Skeletal muscle tissue (tissue), 4 donors: ENCODE results near the gene CLDN2. TPM values are rescaled to one million over a fixed set of nuclear protein-coding genes. Genes with fewer than 3 reads are reported as not detected.

Experiments used
- H3K27ac ChIP-seq: one replicate; pipeline ENCODE4 v1.7.0; 2013; ENCODE audit warnings: mild to moderate bottlenecking, low read depth, low read length, inconsistent platforms
- H3K27me3 ChIP-seq, 3 donors: one replicate each; pipeline ENCODE4 v1.7.0; 2013; ENCODE audit warnings: low read length in 3 of 3; ENCODE audit not compliant: control insufficient read depth in 3 of 3, insufficient read depth in 3 of 3
- H3K36me3 ChIP-seq, 3 donors: one replicate each; pipeline ENCODE4 v1.7.0; 2013; ENCODE audit warnings: low read length in 3 of 3; ENCODE audit not compliant: control insufficient read depth in 3 of 3, insufficient read depth in 3 of 3
- H3K4me1 ChIP-seq, 3 donors: one replicate each; pipeline ENCODE4 v1.7.0; 2013; ENCODE audit warnings: low read length in 3 of 3, mild to moderate bottlenecking in 3 of 3; ENCODE audit not compliant: control insufficient read depth in 3 of 3, insufficient read depth in 3 of 3
- H3K4me3 ChIP-seq, 3 donors: one replicate each; pipeline ENCODE4 v1.7.0; 2013; ENCODE audit warnings: low read length in 3 of 3
- H3K9ac ChIP-seq, 3 donors: one replicate each; pipeline ENCODE4 v1.7.0; 2013; ENCODE audit warnings: low read length in 3 of 3, mild to moderate bottlenecking in 3 of 3, moderate library complexity in 2 of 3, low read depth in 1 of 3
- H3K9me3 ChIP-seq, 3 donors: one replicate each; pipeline ENCODE4 v1.7.0; 2013; ENCODE audit warnings: low read length in 3 of 3; ENCODE audit not compliant: control insufficient read depth in 3 of 3
- total RNA-seq: library from RNA; depleted of rRNA; stranded (reverse); fragments of >200 nt; gene quantifications from one replicate; pipeline ENCODE4 v1.2.3, GENCODE V29; 2014
- donor health status: Osteomylitis.

CLDN2 gene
- total RNA-seq, 1 donor from 2014 or later: under 0.01 TPM

DNA sequence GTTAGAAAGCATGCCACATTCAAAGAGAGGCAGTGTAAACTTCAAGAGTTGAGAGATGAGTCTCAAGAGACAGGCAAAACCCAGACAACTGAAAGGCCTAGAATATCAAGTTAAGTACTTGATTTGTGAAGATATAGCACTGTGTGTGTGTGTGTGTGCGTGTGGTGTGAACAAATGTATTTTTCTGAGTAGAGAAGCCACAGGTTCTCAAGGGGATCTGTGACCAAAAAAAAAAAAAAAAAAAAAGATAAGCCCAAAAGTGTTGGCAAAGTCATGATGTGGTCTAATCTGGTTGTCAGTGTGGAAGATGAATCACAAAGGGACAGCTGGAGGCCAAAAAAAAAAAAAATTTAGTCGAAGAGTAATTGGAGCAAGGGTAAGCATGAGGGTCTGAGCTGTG is 20.9 kb upstream of the CLDN2 start:
- Histone ChIP-seq H3K9me3 (no peaks in the 10 kb centered on the region), H3K4me3 (no peak overlapping the region), H3K36me3 (no peaks in the 10 kb centered on the region), H3K27ac (no peak overlapping the region), H3K4me1 (peaks cover 7 to 31% (median 12%) of the 10 kb centered on the region in 3 donors), H3K27me3 (peaks cover 0 to 10% (median 0%) of the 10 kb centered on the region in 3 donors), H3K9ac (no peak overlapping the region)

DNA sequence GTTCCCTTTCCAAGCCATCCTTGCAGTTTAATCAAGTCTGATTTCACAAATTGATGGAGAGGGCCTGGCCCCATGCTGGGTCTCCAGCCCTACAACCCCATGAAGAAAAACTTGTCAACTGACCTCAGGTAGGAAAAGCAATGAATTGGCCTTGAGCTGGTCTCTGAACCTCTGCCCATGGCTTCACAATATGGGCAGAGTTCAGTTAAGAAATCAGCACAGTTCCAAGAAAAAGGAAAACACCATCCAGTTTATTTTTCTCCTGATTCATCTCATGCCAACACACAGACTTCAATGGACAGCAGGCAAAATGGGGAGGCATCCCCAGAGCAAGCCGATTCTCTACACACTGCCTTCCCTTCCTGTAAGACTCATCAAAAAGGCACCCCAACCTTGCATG is 20.4 kb upstream of the CLDN2 start:
- H3K4me1 ChIP-seq: peaks cover 4 to 27% (median 10%) of the 10 kb centered on the region in 3 donors
- no peaks in the 10 kb centered on the region for H3K9me3 ChIP-seq
- H3K9ac ChIP-seq: no peak overlapping the region
- H3K4me3 ChIP-seq: no peak overlapping the region
- no peaks in the 10 kb centered on the region for H3K36me3 ChIP-seq
- no peak overlapping the region for H3K27ac ChIP-seq
- peaks cover 0 to 10% (median 0%) of the 10 kb centered on the region in 3 donors for H3K27me3 ChIP-seq

DNA sequence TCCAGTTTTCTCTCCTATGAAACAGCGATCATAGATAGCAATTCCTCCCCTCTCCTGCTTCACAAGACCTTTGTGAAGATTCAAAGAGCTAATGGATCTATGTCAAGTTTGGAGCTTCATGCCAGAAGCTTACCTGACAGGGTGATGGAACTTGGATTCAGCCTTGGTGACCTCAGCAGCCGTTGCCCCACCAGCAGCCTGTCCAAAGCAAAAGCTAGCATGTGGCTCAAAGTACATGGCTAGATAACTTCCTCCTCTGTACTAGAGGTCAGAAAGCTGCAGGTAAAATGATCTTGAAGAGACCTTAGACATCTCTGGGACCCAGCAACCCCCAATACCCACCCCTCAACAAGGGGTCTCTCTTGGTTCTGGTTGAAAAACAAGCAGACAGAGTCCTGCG is 18.9 kb upstream of the CLDN2 start:
- H3K9me3 ChIP-seq: no peaks in the 10 kb centered on the region
- peaks cover 0 to 4% (median 0%) of the 10 kb centered on the region in 3 donors for H3K27me3 ChIP-seq
- no peak overlapping the region for H3K4me3 ChIP-seq
- H3K4me1 ChIP-seq: peaks cover 6 to 36% (median 17%) of the 10 kb centered on the region in 3 donors
- no peaks in the 10 kb centered on the region for H3K36me3 ChIP-seq
- no peak overlapping the region for H3K27ac ChIP-seq
- no peak overlapping the region for H3K9ac ChIP-seq

DNA sequence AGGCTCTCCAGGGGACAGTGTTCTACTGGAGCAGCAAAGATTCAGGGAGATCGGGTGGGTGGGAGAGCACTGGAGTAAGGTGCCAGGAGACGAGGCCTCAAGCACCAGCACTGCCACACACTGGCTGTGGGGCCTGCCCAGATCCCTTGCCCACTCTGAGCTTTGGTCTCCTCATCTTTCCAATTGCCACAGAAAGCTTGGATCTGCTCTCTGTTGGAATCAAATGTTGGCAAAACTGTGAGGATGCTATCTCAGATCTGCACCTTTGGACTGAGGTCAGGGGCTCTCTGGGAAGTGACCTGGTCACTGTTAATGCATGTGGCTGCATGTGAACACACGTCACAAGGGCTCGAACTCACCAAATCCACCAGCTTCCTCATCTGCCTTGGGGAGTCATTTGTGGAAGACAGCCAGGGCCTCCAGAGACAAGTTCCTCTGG is 18.4 kb upstream of the CLDN2 start:
- Histone ChIP-seq H3K27ac (no peak overlapping the region), H3K4me3 (no peak overlapping the region), H3K9ac (no peak overlapping the region), H3K27me3 (peaks cover 0 to 4% (median 0%) of the 10 kb centered on the region in 3 donors), H3K9me3 (no peaks in the 10 kb centered on the region), H3K36me3 (no peaks in the 10 kb centered on the region), H3K4me1 (peaks cover 6 to 39% (median 18%) of the 10 kb centered on the region in 3 donors)

DNA sequence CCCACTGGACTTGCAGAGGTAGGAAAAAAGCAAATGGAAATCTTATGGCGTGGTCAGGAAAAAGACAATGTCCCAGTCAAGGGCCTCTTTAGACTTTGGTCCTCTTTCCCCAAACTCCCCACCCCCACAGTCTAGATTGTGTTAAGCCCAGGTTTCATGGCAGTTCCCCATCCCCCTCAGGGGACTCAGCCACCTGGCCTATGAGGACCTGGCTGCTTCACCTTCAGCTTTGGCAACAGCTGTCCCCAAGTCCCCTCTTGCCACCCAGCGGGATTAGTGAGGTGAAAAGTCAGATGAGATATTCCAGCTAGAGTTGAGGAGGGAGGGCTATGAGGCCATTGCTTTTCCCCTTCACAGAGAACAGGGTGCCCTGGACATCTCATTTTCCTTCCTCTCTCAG is 17.5 kb upstream of the CLDN2 start:
- H3K36me3 ChIP-seq: no peaks in the 10 kb centered on the region
- peak overlapping the region in 1 of 3 donors; percentile 25 for H3K9ac ChIP-seq
- H3K4me1 ChIP-seq: peaks cover 6 to 39% (median 18%) of the 10 kb centered on the region in 3 donors
- H3K27ac ChIP-seq: peak overlapping the region; percentile 84
- H3K9me3 ChIP-seq: no peaks in the 10 kb centered on the region
- no peak overlapping the region for H3K4me3 ChIP-seq
- H3K27me3 ChIP-seq: no peaks in the 10 kb centered on the region

DNA sequence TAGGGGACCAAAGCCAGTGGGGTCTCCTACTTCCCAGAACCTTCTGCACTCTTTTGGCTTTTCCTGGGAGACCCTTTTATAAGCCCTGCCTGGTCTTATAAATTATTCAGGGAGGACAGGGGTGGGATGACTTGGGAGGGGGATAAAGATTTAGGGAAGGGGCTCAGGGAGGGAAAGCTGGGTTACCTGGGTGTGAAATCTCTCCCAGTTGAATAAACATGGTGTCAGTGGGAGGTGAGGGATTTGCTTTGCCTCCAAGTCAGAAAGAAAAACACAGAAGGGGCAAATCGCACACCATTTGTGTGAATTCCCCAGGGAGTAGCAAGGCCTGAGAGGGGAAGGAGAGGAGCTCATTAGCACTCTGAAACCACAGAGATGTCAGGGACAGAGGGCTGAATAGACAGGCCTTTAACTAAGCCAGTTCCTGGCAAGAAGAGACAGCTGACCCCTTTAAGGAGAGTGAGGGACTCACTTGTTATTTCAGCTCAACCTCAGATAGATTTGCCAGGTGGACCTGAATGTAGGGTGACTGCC is 16.8 kb upstream of the CLDN2 start, which contains the start of gene RIPPLY1:
Gene RIPPLY1, minus strand, starts transcription at position 51 of the 534 bp plus-strand sequence. CDS start 54 bp downstream, outside the sequence.
- Histone ChIP-seq H3K27ac (peak within 1 kb of the TSS; percentile 84), H3K9ac (peak within 1 kb of the TSS in 2 of 3 donors; percentile 39 to 45), H3K4me3 (no peak within 1 kb of the TSS), H3K36me3 (no peaks in the 10 kb centered on the region), H3K4me1 (peaks cover 6 to 39% (median 18%) of the 10 kb centered on the region in 3 donors), H3K27me3 (no peaks in the 10 kb centered on the region), H3K9me3 (no peaks in the 10 kb centered on the region)

DNA sequence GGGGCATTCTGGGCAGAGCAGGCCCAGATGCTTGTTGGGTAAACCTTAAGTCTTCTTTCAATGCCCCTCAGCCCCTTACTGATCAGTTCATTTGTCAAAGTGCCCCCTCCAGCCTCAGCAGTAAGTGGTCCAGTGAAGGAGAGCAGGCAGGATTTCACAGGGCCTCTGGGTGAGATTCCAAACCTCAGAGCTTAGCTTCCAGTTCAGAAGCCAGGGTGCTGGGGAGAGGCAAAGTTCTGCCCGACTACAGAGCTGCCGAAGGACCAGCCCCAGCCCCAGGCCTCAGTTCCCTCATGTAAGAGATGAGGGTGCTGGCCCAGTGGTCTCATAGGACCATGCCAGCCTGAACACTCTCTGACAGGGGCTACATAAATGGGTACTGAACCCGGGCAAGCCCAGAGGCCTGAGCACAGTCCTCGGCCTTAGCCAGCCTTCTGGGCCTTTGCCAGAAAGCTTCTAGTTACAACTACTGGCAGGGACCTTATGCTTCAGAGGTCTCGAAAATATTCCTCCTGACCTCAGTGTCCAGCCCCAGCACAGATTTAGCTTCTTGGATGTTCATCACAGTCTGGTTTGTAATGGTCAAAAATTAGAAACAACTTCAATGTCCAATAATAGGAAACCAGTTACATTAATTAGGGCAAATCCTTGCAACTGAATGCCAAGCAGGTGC is 16.2 kb upstream of the CLDN2 start:
- peaks cover 6 to 39% (median 18%) of the 10 kb centered on the region in 3 donors for H3K4me1 ChIP-seq
- H3K4me3 ChIP-seq: no peak overlapping the region
- H3K9me3 ChIP-seq: no peaks in the 10 kb centered on the region
- no peaks in the 10 kb centered on the region for H3K27me3 ChIP-seq
- H3K27ac ChIP-seq: peak overlapping the region; percentile 84
- no peaks in the 10 kb centered on the region for H3K36me3 ChIP-seq
- H3K9ac ChIP-seq: peak overlapping the region in 2 of 3 donors; percentile 39 to 45

DNA sequence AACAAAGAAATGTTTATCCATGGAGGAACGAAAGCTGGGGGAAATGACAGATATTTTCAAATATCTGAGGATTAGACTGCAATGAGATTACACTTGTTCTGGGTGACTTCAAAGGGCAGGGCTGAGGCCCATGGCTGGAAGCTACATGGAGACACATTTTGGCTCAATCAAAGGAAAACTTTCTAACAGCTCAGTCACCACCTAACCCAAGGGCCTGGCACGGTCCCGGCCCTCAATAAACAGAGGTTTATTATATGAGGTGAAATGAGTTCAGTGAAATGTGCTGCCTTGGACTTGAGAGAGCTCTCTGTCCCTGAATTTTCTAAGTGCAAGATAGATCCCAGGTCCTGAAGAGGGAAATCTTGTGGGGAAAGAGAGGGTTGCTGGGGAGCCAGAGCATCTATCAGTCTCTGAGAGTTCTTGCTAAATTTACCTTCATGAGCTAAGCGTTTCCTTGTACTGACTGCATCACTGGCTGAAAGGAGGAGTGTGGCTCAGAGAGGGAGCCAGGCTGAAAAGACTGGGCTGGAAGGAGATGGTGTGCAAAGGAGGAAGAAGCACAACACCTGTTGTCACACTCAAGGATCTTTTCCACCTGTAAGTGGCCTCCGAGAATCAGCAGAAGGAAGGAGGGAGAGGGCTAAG is 15.0 kb upstream of the CLDN2 start:
- peak overlapping the region; percentile 84 for H3K27ac ChIP-seq
- no peaks in the 10 kb centered on the region for H3K9me3 ChIP-seq
- no peak overlapping the region for H3K4me3 ChIP-seq
- no peaks in the 10 kb centered on the region for H3K36me3 ChIP-seq
- H3K4me1 ChIP-seq: peaks cover 6 to 39% (median 18%) of the 10 kb centered on the region in 3 donors
- H3K9ac ChIP-seq: no peak overlapping the region
- no peaks in the 10 kb centered on the region for H3K27me3 ChIP-seq

DNA sequence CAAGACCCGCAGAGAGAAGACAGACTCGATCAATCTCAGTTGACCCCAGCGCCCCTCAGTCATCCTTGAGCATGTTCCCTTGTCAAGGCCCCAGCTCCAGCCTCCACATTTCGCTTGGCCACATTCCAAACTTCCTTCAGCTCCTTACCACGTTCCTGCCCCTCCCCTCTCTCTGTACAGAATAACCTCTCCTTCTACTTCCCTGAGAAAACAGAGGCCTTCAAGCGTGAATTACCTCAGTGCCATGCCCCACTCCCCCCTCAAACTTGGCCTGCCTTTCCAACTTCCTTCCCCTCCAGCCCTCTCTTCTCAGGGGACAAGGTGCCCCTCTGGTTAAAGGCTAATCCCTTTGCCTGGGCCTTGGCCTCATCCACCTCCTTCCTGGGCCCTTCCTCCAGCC is 13.8 kb upstream of the CLDN2 start:
- no peaks in the 10 kb centered on the region for H3K36me3 ChIP-seq
- H3K4me3 ChIP-seq: no peak overlapping the region
- no peaks in the 10 kb centered on the region for H3K27me3 ChIP-seq
- peak overlapping the region; percentile 84 for H3K27ac ChIP-seq
- H3K9ac ChIP-seq: no peak overlapping the region
- H3K4me1 ChIP-seq: peaks cover 6 to 39% (median 18%) of the 10 kb centered on the region in 3 donors
- H3K9me3 ChIP-seq: no peaks in the 10 kb centered on the region

DNA sequence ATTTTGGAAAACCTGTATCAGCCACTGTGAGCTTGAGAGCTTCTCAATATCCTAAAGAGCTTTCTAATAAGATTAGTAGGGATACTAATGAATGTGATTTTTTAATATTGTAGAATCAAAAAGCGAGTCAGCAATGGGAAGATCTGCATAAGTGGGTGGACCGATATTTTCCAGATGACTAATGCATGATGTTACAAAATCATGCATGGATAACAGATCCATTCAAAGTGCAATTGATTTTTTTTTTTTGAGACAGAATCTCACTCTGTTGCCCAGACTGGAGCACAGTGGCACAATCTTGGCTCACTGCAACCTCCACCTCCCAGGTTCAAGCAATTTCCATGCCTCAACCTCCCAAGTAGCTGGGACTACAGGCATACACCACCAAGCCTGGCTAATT is 7.3 kb upstream of the CLDN2 start:
- no peaks in the 10 kb centered on the region for H3K4me1 ChIP-seq
- no peaks in the 10 kb centered on the region for H3K9me3 ChIP-seq
- no peaks in the 10 kb centered on the region for H3K36me3 ChIP-seq
- no peak overlapping the region for H3K4me3 ChIP-seq
- no peak overlapping the region for H3K9ac ChIP-seq
- peaks cover 0 to 4% (median 0%) of the 10 kb centered on the region in 3 donors for H3K27me3 ChIP-seq
- no peak overlapping the region for H3K27ac ChIP-seq
